Purkinje cell (primary cell): Measurements from ENCODE around the gene EMC9. TPM values are rescaled to one million over a fixed set of nuclear protein-coding genes. Genes with fewer than 3 reads are reported as not detected.

Experiments
- polyA plus RNA-seq: library from polyadenylated mRNA; unstranded; fragments of >200 nt; fragmentation: Nextera tagmentation; gene quantifications from 2 replicates; pipeline ENCODE4 v1.2.1, GENCODE V29; 2014

The EMC9 gene, protein sequence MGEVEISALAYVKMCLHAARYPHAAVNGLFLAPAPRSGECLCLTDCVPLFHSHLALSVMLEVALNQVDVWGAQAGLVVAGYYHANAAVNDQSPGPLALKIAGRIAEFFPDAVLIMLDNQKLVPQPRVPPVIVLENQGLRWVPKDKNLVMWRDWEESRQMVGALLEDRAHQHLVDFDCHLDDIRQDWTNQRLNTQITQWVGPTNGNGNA
- 21.2 and 22.7 TPM in 2 replicates for polyA plus RNA-seq

DNA sequence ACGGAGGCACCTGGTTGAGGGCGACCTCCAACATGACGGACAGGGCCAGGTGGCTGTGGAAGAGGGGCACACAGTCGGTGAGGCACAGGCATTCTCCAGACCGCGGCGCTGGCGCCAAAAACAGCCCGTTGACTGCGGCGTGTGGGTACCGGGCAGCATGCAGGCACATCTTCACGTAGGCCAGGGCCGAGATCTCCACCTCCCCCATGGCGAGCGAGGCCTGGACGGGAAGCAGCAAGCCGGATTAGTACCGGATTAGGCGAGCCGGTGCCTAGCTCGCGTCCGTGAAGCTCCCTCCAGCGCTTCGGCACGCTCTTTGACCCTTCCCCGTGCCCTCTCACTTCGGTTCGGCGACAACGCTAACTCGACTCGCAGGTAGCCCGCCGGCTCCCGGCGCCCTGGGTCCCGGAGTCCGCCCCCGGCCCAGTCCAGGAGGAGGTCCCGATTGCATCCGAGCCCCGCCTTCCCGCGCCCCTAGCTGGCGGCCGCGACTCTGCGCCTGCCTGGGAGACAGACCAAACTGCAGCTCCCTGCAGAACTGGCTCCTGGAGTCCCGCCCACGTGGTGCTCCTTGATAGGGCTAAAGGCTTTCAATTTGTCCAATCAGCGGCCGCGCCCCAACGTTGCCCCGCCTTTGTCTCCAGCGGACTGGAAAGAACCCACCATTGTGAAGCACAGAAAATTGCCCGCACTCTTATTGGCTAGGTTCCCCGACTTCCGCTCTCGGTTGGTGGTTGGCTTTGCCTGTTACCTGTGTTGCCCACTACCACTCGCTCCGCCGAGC, at the start of gene EMC9:
EMC9 (minus strand) TSS at position 495 of the 784 bp plus-strand sequence; CDS start at position 208, 287 bp downstream.

DNA sequence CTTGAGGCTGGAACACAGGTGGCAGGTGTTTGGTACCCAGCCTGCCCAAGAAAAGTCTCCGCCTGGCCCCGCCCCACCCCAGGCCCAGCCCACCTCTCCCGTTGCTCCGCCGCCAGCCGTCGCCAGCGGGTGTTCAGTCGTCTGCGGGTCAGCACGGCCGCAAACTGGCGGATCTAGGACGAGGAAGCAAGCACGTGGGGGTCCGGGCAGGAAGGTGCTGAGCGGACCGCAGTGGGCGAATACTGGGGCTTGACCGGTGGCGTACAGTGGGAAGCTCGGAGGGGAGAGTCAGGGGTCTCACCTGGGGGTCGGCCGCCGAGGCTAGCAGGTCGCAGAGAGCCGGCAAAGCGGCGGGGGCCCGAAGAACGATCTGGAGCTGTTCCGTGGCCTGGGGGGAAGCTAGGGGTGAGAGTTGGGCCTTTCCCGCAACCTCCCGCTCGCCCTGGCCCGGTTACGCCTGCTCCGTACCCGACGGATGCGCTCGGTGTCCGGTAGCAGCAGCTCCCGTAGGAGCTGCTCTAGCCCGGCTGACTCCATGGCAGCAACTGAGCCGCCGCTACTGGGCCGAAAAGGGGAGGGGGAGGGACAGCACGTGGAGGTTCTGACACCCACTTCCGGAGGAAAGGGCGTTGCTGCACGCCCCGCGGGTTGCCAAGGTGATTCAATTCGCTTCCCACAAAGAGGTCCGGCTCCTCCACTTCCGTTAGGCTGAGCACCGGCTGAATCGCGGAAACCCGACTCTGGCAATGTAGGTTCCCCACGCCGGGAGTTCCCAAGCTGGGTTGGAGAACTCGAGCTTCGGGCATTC, 47.1 kb upstream of the EMC9 start, which contains the start of gene IPO4:
IPO4 (minus strand) TSS at position 566 of the 808 bp plus-strand sequence; CDS start at position 537, 29 bp downstream.

DNA sequence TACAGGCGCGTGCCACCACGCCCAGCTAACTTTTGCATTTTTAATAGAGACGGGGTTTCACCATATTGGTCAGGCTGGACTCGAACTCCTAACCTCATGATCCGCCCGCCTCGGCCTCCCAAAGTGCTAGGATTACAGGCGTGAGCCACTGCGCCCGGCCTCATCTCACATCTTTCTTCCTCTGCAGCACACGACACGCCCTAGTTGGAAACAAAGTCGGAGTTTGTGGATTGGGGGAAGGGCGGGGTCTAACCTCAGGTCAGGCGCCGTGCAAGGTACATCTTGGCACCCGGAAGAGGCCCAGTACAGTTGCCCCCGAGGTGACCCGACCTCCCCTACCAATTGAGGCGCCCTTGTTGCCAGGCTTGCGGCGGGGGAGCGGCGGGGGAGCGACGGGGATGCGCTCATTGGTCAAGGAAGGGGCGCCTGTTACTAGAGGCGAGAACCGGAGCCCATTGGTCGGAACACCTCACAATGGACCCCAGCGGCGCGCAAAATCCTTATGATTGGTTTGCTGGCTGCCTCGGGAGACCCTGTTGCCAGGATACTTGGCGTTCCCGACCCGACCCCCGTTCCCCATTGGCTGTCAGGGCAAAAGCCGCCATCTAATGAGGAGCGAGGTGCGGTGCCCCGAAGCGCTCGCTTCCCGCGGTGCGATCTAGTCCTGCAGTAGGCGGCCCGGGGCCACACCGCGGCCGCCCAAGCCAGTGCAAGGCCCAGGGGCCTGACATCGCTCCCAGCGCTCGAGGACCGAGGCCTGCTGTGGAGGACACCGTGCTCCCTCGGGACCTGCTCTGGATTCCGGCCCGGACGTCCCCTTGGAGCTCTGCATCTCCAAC, 30.2 kb upstream of the EMC9 start, which contains the start of gene REC8:
REC8 (plus strand) TSS at position 659 of the 839 bp plus-strand sequence. CDS start 473 bp downstream, outside the sequence.

DNA sequence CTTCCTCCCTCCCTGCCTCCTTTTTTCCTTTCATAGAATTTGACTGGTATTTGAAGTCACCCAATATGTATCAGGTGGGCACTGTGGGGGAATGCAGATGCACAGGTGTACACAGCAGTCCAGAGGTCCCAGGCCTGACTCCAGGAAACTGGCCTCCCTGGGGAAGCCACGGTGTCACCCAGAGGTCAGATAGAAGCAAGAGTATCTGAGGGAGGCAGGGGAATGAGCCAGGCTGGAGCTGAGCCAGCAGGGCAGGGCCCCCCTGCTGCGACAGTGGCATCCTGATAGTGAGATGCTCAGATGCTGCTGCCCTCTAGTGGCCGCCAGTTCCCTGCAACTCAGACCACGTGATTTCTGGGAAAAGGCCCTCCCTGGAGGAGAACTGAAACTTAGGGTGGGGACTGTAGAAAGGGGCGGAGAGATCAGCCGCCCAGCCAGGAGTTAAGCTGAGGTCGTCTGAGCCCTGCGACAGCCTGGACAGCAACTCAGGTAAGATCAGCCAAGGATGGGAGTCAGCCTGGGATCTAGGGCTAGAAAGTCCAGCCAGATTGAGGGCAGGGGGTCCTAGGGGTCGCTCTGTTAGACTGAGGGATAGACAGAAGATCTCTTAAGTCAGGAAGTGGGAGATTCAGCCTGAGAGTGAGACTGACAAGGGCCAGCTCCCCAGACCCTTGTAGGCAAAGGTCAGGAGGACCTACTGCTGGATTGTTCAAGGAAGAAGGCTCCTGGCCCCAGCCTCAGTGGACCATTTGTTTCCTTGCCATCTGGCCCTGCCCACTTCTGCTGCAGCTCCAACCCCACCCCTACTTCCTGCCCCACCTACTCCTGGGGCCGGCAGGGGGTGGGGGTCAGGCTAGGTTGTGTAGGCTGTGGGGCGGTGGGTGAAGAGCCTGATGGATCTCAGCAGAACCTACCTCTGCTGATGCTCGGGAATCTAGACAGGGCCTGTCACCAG, 19.7 kb upstream of the EMC9 start, which contains the start of gene IRF9:
IRF9 (plus strand) TSS at position 416 of the 955 bp plus-strand sequence. CDS start 880 bp downstream, outside the sequence.

DNA sequence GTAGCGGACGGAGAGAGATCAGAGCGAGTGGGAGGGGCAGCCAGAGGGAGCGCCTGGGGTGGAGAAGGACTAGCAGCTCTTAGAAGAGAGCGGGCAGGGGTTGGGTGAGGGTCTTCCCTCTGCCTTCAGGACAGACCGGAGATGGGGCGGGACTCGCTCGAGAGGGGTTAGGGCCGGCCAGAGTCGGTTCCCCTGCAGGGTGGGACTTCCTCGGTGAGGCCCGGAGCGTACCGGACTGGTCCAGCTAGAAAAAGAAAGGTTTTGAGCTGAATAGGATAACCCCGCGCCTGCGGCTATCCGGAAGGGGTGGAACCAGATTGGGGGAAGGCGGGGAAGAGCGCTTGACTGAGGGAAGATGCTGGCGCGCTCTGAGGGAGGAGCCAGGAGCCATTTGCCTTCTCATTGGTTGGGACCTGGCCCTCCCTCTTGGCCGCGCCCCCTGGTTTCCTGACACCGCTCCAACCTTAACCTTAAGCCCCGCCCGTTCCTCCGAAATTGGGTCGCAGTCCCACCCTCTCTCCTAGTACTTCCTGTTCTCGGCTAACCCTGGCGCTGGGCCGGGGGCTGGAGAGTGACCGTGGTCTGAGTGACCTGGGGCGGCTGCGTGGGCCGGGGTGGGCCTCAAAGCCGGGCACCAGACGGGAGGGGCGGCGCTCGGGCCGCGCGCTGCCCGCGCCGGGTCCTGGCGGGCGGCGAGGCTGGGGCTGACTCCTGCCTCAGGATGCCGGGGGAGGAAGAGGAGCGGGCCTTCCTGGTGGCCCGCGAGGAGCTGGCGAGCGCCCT, 5.8 kb upstream of the EMC9 start, which contains the start of gene RNF31:
RNF31 (plus strand) TSS at position 521 of the 783 bp plus-strand sequence; CDS start at position 722, 201 bp downstream.

DNA sequence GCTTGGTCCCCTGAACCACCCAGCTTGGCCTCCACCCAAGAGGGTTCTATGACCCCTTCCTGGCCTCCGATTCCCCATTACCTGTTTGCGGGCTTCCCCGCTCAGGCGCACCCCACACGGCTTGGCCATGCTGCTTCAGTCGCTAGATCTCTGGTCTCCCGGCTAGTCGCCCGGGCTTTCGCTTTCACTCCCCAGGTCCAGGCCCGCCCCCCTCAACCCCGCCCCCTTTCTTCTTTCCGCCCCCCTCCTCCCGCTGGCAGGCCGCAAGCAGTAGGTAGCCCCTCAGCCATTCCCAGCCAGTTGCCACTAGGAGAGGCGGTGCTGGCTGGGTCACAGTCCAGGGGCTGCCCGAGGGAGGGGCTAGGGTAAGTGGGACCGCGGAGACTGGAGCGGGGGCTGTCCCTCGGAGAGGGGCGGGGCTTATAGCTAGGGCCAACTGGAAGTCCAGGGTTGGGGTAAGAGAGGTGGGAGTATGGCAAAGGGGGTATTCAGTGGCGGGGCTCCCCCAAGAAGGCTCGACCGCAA, 5.1 kb upstream of the EMC9 start, which contains the start of gene PSME2:
PSME2 (minus strand) TSS at position 158 of the 525 bp plus-strand sequence; CDS start at position 129, 29 bp downstream.

DNA sequence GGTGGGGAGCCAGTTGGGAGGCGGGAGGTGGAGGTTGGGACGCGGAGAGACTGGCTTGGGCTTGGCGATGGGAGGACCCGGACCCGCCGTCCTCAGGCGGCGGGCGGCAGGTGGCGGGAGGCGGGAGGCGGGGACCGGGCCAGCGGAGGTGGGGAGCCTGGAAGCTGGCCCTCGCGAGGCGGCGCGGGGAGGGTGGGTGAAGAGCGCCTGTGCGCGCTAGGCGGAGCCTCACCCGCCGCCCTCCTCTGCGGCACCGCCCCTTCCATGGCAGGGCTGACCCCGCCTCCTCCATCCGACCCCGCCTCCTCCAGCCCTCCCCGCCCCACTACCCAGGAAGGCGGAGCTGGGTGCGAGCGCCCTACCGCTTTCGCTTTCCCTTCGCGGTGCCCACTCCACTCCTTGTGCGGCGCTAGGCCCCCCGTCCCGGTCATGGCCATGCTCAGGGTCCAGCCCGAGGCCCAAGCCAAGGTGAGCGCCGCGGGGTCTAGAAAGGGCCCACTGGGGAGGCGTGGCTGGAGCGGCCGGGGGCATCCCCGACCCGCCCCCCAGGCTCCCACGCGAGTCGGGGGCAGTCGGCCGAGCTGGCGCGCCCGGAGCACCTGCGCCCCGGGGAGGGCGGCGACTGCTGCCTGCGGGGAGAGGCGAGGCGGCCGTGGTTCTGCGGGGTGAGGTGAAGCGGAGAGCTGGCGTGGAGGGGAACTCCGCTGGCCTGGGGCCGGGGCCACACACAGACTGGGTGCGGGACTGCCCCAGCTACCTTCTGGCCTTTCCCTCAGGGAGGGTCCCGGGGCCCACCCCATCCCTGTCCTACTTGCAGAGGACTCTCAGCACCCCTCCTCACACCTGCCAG, 5.3 kb downstream of the EMC9 start, which contains the start of gene PSME1:
PSME1 (plus strand) TSS at position 361 of the 850 bp plus-strand sequence; CDS start at position 430, 69 bp downstream.

DNA sequence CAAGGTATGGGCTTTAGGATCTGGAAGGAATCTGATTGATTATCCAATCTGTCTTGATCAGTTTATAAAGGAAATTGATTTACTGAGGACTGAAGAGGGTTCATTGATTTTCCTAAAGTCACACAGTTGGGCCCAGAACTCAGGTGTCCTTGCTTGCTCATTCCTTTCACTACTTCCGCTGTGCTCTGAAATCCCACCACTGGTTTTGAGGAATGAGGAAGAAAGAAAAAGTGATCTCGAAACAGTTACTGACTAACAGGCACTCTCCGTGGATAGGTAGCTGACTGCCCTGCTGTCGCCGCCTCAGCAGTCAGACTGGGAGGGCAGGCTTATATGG, 11.0 kb downstream of the EMC9 start, which contains the start of gene FITM1:
FITM1 (plus strand) TSS at position 280 of the 337 bp plus-strand sequence. CDS start 905 bp downstream, outside the sequence.

DNA sequence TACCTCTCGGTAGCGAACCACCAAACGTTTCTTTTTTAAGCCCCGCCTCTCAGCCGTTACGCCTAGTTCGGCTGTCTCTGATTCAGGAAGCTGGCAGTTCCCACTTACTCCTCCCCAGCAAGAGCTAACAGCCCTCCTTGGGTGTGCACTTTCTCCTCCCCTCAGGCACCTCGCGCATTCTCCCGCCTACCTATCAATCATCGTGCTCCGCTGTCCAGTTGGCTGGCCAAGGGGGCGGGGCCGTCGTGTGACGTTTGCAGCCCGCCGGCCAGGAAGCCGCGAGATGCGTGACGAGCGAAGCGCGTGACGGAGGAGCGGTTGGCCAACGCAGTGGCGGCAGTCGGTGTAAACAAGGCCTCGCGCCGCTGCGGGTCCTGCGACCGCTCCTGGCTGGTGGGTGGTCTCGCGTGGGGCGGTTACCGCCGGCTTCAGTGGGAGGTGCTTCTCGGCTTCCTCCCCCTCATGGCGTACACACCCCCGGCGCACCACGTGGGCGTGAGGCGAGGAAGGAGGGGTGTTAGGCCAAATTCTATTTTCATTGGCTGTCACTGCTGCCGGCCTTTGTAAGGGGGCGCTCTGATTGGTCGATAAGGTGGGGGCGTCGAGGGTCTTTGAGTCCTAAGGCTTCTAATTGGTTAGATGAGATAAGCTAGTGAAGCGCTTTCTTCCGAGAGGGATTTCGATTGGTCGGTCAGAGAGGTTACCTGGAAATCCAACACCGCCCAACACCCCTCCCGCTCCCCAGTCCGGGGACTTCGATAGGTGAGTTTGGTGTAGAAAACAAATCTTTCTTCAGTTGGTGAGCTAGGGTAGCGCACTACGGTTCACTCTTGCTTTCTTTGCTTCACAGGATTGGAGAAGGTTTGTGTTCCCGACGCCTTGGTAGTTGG, 26.6 kb downstream of the EMC9 start, which contains the start of the genes DCAF11 and NRL:
DCAF11 (plus strand) TSS at position 246 of the 890 bp plus-strand sequence. CDS start 818 bp downstream, outside the sequence.
NRL (minus strand) TSS at position 418 of the 890 bp plus-strand sequence. CDS start 32,101 bp downstream, outside the sequence.

DNA sequence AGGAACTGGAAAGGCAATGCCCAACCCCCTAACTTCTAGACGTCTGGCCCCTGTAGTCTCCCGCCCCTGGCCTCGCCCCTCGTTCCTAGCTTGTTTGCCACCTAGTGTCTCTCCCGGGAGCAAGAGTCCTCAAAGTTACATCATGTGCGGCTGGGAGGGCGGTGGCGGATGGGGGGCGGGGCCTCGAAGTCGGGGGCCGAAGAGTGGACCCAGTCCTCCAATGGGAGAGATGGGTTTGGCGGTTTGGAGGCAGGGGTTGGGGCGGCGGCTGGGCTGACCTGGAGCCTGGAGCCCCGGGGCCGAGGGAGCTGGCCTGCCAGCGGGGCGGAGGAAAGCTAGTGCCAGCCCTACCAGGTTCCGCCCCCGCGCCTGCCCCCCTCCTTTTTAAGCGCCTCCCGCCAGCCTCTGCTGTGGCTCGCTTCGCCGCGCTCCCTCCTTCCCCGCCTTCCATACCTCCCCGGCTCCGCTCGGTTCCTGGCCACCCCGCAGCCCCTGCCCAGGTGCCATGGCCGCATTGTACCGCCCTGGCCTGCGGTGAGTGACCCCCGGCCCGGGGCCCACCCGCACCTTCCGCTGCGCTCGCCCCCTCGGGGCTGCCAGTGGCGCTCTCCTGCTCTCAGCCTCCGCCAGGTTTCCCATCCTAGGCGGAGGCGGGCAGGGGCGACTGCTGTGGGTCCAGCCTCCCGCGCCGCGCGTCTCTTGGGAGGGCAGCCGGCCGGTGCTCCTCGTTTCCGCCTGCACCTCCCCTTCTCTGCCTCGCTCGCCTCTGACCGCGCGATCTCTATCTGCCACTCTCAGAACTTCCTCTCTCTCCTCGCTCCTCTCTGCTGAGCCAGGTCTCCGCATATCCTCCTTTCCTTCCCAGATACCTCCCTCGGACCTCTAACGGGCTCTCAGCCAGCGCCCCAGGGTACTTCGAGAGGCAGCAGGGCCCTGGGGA, 47.2 kb downstream of the EMC9 start, which contains the start of gene PCK2:
PCK2 (plus strand) TSS at position 411 of the 940 bp plus-strand sequence; CDS start at position 506, 95 bp downstream.

Other genes with a start within 250 kb of the EMC9 start
- 0.77 and 2.8 TPM in 2 replicates for gene DHRS4, start 187.8 kb downstream of the EMC9 start, polyA plus RNA-seq
- 1.9 and 3.5 TPM in 2 replicates for gene DHRS4L2, start 152.7 kb downstream of the EMC9 start, polyA plus RNA-seq
- gene CARMIL3, start 89.6 kb downstream of the EMC9 start, polyA plus RNA-seq: 0.52 and 1.0 TPM in 2 replicates
- gene CPNE6, start 70.0 kb downstream of the EMC9 start, polyA plus RNA-seq: 30.4 and 42.2 TPM in 2 replicates
- 1.2 TPM in 1 of 2 replicates, not detected in the other for gene PCK2, start 47.3 kb downstream of the EMC9 start, polyA plus RNA-seq
- 9.2 and 10.2 TPM in 2 replicates for gene DCAF11, start 26.8 kb downstream of the EMC9 start, polyA plus RNA-seq
- gene NRL, start 26.6 kb downstream of the EMC9 start, polyA plus RNA-seq: 0.27 TPM in 1 of 2 replicates, not detected in the other
- gene FITM1, start 10.9 kb downstream of the EMC9 start, polyA plus RNA-seq: not detected in 2 replicates
- 104 and 112 TPM in 2 replicates for gene PSME1, start 5.4 kb downstream of the EMC9 start, polyA plus RNA-seq
- gene PSME2, start 5.0 kb upstream of the EMC9 start, polyA plus RNA-seq: 117 and 133 TPM in 2 replicates
- gene RNF31, start 5.9 kb upstream of the EMC9 start, polyA plus RNA-seq: 15.5 and 28.7 TPM in 2 replicates
- 5.3 and 7.2 TPM in 2 replicates for gene IRF9, start 19.7 kb upstream of the EMC9 start, polyA plus RNA-seq
- gene REC8, start 30.5 kb upstream of the EMC9 start, polyA plus RNA-seq: 6.9 and 12.6 TPM in 2 replicates
- gene IPO4, start 47.2 kb upstream of the EMC9 start, polyA plus RNA-seq: 11.9 and 14.7 TPM in 2 replicates
- 16.9 and 18.7 TPM in 2 replicates for gene TM9SF1, start 53.9 kb upstream of the EMC9 start, polyA plus RNA-seq
- not detected in 2 replicates for gene TSSK4, start 64.1 kb upstream of the EMC9 start, polyA plus RNA-seq
- 36.2 and 56.5 TPM in 2 replicates for gene CHMP4A, start 71.9 kb upstream of the EMC9 start, polyA plus RNA-seq
- 35.8 and 55.7 TPM in 2 replicates for gene MDP1, start 74.5 kb upstream of the EMC9 start, polyA plus RNA-seq
- gene NEDD8, start 90.8 kb upstream of the EMC9 start, polyA plus RNA-seq: 1,309 and 1,370 TPM in 2 replicates
- gene GMPR2, start 91.3 kb upstream of the EMC9 start, polyA plus RNA-seq: 57.3 and 98.9 TPM in 2 replicates
- gene TINF2, start 101.0 kb upstream of the EMC9 start, polyA plus RNA-seq: 21.3 and 23.5 TPM in 2 replicates
- not detected in 2 replicates for gene TGM1, start 121.6 kb upstream of the EMC9 start, polyA plus RNA-seq
- gene RABGGTA, start 130.0 kb upstream of the EMC9 start, polyA plus RNA-seq: 13.6 and 17.3 TPM in 2 replicates
- 7.7 and 15.5 TPM in 2 replicates for gene DHRS1, start 158.2 kb upstream of the EMC9 start, polyA plus RNA-seq
- gene NOP9, start 158.3 kb upstream of the EMC9 start, polyA plus RNA-seq: 3.4 and 5.3 TPM in 2 replicates
- 3.6 TPM in 1 of 2 replicates, not detected in the other for gene CIDEB, start 166.4 kb upstream of the EMC9 start, polyA plus RNA-seq
- gene LTB4R2, start 168.5 kb upstream of the EMC9 start, polyA plus RNA-seq: 0.86 TPM in 1 of 2 replicates, not detected in the other
- gene LTB4R, start 169.9 kb upstream of the EMC9 start, polyA plus RNA-seq: 0.79 and 1.8 TPM in 2 replicates
- 0.99 TPM in 1 of 2 replicates, not detected in the other for gene ADCY4, start 193.5 kb upstream of the EMC9 start, polyA plus RNA-seq
- gene RIPK3, start 198.4 kb upstream of the EMC9 start, polyA plus RNA-seq: not detected in 2 replicates
- gene NFATC4, start 226.6 kb upstream of the EMC9 start, polyA plus RNA-seq: 0.81 and 6.9 TPM in 2 replicates